Measurements from ENCODE around the gene LYPD6B.

GRCh38 chr2:149145314-149146295 is 107.1 kb downstream of the LYPD6B start:
- TF ChIP-seq EZH2 (IDR thresholded peaks at IDR 0.05; ENCODE audit: borderline replicate concordance): no peak
- TF ChIP-seq CTCF (IDR thresholded peaks at IDR 0.05; ENCODE audit: poor library complexity): no peak

Measured in hepatocyte (in vitro differentiated cells).